Activated T-helper 17 cell treated with anti-CD3 and anti-CD28 coated beads, Interleukin-2, amount 50 U/mL, for 72 hours (primary cell): ENCODE results near the gene ZNF14. TPM values are rescaled to one million over a fixed set of nuclear protein-coding genes. Genes with fewer than 3 reads are reported as not detected.
"Not testable (repeated sequence)": the region's sequence is repeated elsewhere in the genome, so short reads cannot be mapped to it uniquely, and the experiment has no call there.

Experiments
- ATAC-seq: fragments of 150-1000 bp; cut with Tn5 transposase; replicated peaks from 2 replicates; pipeline ENCODE4 v1.10.0; 2021; ENCODE audit warnings: mild to moderate bottlenecking, moderate library complexity
- H3K27ac Mint-ChIP-seq: one replicate; pipeline ENCODE4 v1.8.0; 2022; ENCODE audit warnings: mixed read lengths
- H3K27me3 Mint-ChIP-seq: one replicate; pipeline ENCODE4 v1.8.0; 2022; ENCODE audit warnings: mixed read lengths
- H3K36me3 Mint-ChIP-seq: one replicate; pipeline ENCODE4 v1.8.0; 2022; ENCODE audit warnings: low read depth, mild to moderate bottlenecking, mixed read lengths
- H3K4me1 Mint-ChIP-seq: one replicate; pipeline ENCODE4 v1.8.0; 2022; ENCODE audit warnings: mixed read lengths
- H3K4me3 Mint-ChIP-seq: one replicate; pipeline ENCODE4 v1.8.0; 2022; ENCODE audit warnings: mild to moderate bottlenecking, mixed read lengths
- H3K9me3 Mint-ChIP-seq: one replicate; pipeline ENCODE4 v1.8.0; 2022; ENCODE audit warnings: mixed read lengths
- total RNA-seq, 2 donors: library from RNA; stranded (reverse); gene quantifications; one replicate each; pipeline ENCODE4 v1.2.3, GENCODE V29; 2022

The ZNF14 gene
- 10 to 100 TPM in 1 of 2 donors, 1 to 10 TPM in 1; 4.7 to 10.9 TPM for total RNA-seq

DNA sequence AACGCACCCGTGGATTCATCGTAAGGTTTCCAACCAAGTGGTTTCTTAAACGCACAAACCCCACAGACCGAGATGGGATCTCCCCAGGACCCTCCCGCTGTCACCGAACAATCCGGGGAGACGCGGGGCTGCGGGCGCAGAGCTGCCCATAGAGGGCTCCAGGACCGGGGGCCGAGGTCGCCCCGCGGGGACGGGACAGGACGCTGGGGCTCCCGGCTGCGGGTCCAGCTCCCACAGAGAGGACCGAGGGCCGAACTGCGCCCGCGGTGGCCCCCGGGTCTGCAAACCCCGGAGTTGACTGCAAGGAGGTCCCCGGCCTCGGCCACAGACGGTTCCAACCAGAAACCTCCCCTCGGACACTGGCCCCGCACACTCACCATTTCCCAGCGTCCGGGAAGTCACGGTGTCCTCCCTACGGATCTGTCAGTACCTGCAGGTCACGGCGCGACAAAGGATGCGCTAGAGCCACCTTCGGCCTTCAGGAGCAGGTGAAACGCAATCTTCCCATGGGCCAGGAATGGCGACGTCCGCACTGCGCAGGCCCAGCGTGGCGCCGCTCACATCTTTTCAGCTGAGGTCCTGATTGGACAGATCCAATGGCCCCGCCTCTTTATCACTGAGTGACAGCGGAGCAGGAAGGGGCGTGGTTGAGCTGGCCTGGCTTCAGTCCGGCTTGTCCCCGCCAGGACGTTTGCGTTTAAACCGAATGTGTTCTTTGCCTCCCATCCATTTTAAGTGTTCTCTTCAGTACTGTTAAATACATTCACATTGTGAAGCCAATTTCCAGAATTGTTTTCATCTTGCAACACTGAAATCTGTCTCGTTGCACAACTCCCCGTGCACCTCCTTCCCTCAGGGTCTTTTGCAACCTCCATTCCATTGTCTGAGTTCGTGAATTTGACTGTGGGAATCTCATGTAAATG is at the start of gene ZNF14:
Gene ZNF14 (minus strand): TSS at position 534 of the 923 bp plus-strand sequence. CDS start 154 bp downstream, at position 380.
- H3K4me3 Mint-ChIP-seq, result peak within 1 kb of the TSS; percentile 95
- peak; percentile 100 for ATAC-seq
- peak within 1 kb of the TSS; percentile 93 for H3K27ac Mint-ChIP-seq
- H3K36me3 Mint-ChIP-seq, result peaks cover 50% of the 10 kb centered on the region
- peaks cover 4% of the 10 kb centered on the region for H3K9me3 Mint-ChIP-seq
- H3K4me1 Mint-ChIP-seq, result no peaks in the 10 kb centered on the region
- no peaks in the 10 kb centered on the region for H3K27me3 Mint-ChIP-seq

DNA sequence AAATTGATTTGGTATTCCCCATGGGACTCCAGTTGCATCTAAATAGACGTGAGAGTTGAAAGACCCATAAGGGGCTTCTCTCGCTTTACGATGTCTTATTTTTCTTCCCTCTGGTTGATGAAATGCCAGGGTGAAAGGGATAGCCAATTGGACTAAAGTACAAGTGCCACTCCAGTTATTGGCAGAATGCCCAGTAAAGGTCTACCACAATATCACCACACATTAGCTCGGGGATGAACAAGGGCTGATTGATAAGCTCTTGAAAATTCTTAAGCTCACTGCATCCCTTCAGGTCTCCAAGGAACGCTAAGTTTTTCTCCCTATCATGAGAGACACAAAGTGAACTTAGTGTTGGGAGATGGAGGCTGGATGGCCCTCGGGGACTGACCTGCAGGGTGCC is 48.9 kb upstream of the ZNF14 start:
- H3K9me3 Mint-ChIP-seq, H3K27ac Mint-ChIP-seq, ATAC-seq, H3K27me3 Mint-ChIP-seq: not testable (repeated sequence)
- peaks cover 35% of the 10 kb centered on the region for H3K4me1 Mint-ChIP-seq
- peaks cover 81% of the 10 kb centered on the region for H3K36me3 Mint-ChIP-seq
- H3K4me3 Mint-ChIP-seq, result peak overlapping the region; percentile 44

DNA sequence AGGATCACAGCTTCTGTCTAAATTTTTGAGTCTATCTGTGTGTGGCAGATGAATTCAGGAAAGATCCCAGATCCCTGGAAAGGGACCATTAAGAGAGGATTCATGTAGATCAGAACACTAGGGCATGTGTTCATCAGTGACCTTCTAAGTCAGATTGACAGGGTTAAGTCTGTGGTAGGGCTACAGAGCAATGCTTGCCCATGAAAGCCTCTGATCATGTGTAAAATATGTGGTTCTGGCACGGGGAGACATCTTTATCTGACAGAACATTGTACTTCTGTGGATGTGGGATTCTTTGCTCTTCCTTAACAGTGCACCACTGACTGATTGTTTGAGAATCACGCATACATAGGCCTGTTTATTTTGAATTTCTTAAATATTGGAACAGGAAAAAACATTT is 45.8 kb upstream of the ZNF14 start:
- ATAC-seq, result no peak
- H3K4me3 Mint-ChIP-seq, result peak overlapping the region; percentile 94
- no peaks in the 10 kb centered on the region for H3K9me3 Mint-ChIP-seq
- peak overlapping the region; percentile 86 for H3K27ac Mint-ChIP-seq
- H3K36me3 Mint-ChIP-seq, result peaks cover 50% of the 10 kb centered on the region
- H3K4me1 Mint-ChIP-seq, result peaks cover 25% of the 10 kb centered on the region
- H3K27me3 Mint-ChIP-seq, result no peaks in the 10 kb centered on the region

DNA sequence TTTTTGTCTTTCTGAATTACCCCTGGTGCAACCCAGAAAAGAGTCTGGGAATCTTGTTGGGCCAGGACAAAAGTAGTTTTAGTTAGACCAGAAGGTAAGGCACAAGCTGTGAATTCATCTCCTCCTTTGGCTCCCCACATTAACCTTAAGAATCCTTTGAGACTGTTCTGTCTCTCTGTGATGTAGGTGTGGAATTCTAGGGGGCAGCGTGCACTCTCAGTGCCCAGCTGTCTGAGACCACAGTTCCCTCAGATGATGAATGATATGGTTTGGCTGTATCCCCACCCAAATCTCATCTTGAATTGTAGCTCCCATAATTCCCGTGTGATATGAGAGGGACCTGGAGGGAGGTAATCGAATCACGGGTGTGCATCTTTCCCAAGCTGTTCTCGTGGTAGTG is 44.8 kb upstream of the ZNF14 start:
- Mint-ChIP-seq H3K4me3 (peak overlapping the region; percentile 94), H3K9me3 (no peaks in the 10 kb centered on the region), H3K36me3 (peaks cover 43% of the 10 kb centered on the region), H3K4me1 (peaks cover 21% of the 10 kb centered on the region), H3K27ac (peak overlapping the region; percentile 86), H3K27me3 (no peaks in the 10 kb centered on the region)
- ATAC-seq, result no peak

DNA sequence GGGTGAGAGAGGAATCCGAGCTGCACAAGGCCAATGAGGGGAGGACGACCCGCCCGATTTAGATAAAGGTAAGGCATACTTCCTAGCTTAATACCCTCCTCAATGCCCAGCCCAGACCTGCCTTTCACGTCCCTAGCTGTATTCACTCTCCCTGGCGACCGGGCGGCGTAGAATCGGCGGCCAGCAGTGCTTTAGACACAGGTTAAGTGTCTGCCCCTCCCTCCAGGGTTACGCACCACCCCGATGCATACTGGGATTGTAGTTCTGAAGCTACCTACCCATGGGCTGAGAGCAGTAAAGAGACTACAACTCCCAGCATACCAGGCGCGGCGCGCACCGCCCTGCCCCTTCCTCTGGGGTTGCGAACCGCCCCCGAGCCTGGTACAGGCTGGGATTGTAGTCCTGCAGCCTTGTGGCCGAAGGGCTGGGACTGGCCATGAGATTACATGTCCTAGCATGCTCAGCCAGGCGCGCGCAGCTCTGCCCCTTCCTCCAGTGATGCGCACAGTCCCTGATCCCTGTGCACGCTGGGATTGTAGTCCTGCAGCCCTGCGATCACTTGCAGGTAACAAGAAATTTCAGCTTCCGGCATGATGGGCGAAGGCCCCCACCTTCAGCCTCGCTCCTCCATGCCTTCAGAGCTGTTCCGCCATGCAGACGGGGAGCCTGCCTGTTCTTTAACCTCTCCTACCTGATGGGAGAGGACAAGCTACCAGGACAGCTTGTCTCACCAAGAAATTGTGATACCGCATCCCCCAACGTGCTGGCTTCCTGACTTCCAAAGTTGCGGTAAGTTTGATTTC is 43.5 kb upstream of the ZNF14 start:
- Mint-ChIP-seq H3K9me3 (no peaks in the 10 kb centered on the region), H3K27ac (peak overlapping the region; percentile 86), H3K36me3 (peaks cover 33% of the 10 kb centered on the region), H3K4me3 (peak overlapping the region; percentile 94), H3K27me3 (no peaks in the 10 kb centered on the region), H3K4me1 (peaks cover 19% of the 10 kb centered on the region)
- peak; percentile 100 for ATAC-seq

DNA sequence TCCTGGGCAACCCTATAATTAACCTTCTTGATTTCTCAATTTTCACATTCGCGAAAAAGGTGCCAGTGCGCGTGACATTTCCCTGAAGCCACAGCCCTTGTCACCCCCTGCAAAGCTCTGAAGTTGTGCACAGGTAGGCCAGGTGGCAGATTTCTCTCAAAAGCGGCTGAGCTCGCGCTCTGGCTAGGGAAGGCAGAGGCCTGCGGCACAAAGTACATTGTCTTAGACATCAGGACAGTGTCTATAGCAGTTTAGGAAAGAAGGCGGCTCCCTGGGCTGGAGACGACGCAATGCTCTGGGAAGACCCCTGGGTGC is 42.9 kb upstream of the ZNF14 start:
- peak; percentile 8 for ATAC-seq
- Mint-ChIP-seq H3K9me3 (no peaks in the 10 kb centered on the region), H3K27ac (peak overlapping the region; percentile 86), H3K4me3 (peak overlapping the region; percentile 94), H3K36me3 (peaks cover 29% of the 10 kb centered on the region), H3K27me3 (no peaks in the 10 kb centered on the region), H3K4me1 (peaks cover 21% of the 10 kb centered on the region)

DNA sequence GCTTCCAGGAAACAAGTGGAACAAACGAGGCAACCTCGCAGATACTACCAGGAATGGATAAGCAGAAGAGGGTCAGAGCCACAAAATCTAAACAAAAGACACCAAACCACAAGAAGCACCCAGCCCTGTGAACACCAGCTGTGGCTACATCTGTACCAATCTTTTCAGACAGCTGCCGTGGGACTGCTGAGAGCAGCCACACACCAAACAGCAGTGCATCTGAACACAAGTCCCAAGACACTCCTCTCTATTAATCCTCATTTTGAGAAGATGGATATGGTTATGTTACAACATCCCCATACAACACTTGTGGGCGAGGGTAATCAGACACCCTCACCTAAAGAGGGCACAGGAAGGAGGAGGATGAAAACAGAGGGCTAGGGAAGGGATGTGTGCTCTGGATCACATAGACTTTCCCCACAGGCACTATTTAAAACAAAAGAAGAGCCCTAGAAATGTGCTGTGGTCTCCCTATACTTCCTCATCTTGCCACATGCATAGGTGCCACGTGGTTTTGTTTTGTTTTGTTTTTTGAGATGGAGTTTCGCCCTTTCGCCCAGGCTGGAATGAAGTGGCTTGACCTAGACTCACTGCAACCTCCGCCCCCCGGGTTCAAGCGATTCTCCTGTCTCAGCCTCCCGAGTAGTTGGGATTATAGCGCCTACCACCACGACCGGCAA is 41.6 kb upstream of the ZNF14 start:
- peaks cover 21% of the 10 kb centered on the region for H3K4me1 Mint-ChIP-seq
- no peak overlapping the region for H3K27ac Mint-ChIP-seq
- no peaks in the 10 kb centered on the region for H3K9me3 Mint-ChIP-seq
- H3K4me3 Mint-ChIP-seq, result peak overlapping the region; percentile 94
- ATAC-seq, result no peak
- no peaks in the 10 kb centered on the region for H3K27me3 Mint-ChIP-seq
- peaks cover 17% of the 10 kb centered on the region for H3K36me3 Mint-ChIP-seq

DNA sequence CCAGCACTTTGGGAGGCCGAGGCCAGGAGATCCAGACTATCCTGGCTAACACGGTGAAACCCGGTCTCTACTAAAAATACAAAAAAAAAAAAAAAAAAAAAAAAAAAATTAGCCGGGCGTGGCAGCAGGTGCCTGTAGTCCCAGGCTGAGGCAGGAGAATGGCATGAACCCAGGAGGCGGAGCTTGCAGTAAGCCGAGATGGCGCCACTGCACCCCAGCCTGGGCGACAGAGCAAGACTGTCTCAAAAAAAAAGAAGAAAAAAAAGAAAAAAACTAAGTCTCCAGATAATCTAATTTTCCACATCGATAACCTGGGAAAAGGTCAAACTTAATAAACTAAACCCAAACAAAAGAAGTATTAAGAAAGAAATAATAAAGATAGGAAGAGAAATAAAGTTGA is 39.1 kb upstream of the ZNF14 start:
- not testable (repeated sequence) for H3K9me3 Mint-ChIP-seq, H3K4me3 Mint-ChIP-seq, H3K27ac Mint-ChIP-seq, H3K27me3 Mint-ChIP-seq, H3K4me1 Mint-ChIP-seq, ATAC-seq, H3K36me3 Mint-ChIP-seq

DNA sequence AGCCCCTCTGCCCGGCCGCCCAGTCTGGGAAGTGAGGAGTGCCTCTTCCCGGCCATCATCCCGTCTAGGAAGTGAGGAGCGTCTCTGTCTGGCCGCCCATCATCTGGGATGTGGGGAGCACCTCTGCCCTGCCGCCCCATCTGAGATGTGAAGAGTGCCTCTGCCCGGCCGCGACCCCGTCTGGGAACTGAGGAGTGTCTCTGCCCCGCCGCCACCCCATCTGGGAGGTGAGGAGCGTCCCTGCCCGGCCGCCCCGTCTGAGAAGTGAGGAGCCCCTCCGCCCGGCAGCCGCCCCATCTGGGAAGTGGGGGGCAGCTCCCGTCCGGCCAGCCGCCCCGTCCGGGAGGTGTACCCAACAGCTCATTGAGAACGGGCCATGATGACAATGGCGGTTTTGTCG is 37.1 kb upstream of the ZNF14 start:
- not testable (repeated sequence) for H3K4me1 Mint-ChIP-seq, H3K36me3 Mint-ChIP-seq, H3K4me3 Mint-ChIP-seq, H3K27me3 Mint-ChIP-seq, ATAC-seq, H3K9me3 Mint-ChIP-seq, H3K27ac Mint-ChIP-seq

DNA sequence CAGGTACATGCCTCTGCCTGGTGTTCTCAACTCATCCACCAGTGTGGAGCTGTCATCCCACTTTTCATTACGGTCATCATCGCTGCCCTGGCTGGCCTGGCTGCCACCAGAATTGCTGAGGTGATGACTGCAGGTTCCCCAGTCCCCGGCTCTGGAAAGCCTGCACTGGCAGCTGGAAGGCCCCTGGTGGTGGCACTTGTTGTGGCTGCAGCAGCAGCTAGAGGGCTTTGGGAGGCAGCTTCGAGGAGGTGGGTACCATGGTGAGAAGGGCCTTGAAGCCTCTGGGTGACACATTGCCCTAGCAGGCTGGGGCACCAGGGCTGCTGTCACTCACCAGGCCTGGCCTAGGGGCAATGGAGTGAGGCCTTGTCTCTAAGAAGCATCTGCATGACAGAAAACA is 25.3 kb upstream of the ZNF14 start:
- no peak overlapping the region for H3K4me3 Mint-ChIP-seq
- no peak for ATAC-seq
- no peaks in the 10 kb centered on the region for H3K27me3 Mint-ChIP-seq
- H3K9me3 Mint-ChIP-seq, result no peaks in the 10 kb centered on the region
- no peaks in the 10 kb centered on the region for H3K36me3 Mint-ChIP-seq
- no peak overlapping the region for H3K27ac Mint-ChIP-seq
- H3K4me1 Mint-ChIP-seq, result no peaks in the 10 kb centered on the region

DNA sequence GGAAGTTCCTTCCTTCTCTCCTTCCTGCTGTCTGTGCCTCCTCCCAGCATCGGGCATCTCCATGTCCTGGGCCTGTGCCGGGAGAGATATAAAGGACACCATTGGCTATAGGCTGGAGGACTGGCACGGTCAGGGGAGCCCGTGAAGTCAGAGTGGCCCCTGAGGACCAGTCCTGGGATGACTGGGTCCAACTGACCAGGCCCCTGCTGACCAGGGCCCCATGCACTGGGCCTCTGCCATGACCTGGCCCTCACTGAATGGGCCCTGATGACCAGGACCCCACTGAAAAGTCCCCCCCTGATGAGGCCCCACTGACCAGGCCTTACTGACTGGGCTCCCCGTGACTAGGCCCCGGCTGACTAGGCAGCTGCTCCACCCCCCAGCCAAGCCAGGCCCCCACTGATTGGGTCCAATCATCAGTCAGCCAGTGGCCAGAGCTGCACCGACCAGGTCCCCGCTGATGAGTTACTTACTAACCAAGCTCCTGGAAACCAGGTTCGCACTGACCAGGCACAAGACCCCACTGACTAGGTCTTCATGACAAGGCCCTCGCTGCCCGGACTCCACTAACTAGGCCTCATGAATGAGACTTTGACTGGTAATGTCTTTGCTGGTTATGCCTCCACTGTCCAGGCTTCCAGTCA is 20.0 kb upstream of the ZNF14 start:
- Mint-ChIP-seq H3K27ac (no peak overlapping the region), H3K4me3 (no peak overlapping the region), H3K4me1 (no peaks in the 10 kb centered on the region), H3K9me3 (no peaks in the 10 kb centered on the region), H3K36me3 (no peaks in the 10 kb centered on the region), H3K27me3 (no peaks in the 10 kb centered on the region)
- no peak for ATAC-seq

DNA sequence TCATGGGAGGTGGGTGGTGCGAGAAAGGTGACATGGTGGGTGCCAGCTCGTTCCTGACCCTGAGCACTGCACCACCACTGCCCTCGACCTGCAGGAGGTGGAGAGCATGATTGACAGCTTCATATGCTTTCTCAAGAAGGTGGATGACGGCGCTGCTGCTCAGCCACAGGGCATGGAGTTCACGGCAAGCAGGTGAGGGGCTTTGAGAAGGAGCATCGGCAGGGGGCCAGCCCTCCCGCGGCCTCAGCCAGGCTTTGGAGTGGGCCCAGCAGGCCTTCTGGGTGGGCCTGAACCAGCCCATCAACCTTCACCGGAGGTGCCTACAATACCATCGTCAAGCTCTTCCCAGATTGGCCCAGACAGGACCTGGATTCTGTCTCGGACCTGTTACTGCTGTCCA is 18.9 kb upstream of the ZNF14 start:
- no peak for ATAC-seq
- Mint-ChIP-seq H3K4me1 (no peaks in the 10 kb centered on the region), H3K4me3 (no peak overlapping the region), H3K27me3 (no peaks in the 10 kb centered on the region), H3K27ac (no peak overlapping the region), H3K9me3 (no peaks in the 10 kb centered on the region), H3K36me3 (no peaks in the 10 kb centered on the region)

DNA sequence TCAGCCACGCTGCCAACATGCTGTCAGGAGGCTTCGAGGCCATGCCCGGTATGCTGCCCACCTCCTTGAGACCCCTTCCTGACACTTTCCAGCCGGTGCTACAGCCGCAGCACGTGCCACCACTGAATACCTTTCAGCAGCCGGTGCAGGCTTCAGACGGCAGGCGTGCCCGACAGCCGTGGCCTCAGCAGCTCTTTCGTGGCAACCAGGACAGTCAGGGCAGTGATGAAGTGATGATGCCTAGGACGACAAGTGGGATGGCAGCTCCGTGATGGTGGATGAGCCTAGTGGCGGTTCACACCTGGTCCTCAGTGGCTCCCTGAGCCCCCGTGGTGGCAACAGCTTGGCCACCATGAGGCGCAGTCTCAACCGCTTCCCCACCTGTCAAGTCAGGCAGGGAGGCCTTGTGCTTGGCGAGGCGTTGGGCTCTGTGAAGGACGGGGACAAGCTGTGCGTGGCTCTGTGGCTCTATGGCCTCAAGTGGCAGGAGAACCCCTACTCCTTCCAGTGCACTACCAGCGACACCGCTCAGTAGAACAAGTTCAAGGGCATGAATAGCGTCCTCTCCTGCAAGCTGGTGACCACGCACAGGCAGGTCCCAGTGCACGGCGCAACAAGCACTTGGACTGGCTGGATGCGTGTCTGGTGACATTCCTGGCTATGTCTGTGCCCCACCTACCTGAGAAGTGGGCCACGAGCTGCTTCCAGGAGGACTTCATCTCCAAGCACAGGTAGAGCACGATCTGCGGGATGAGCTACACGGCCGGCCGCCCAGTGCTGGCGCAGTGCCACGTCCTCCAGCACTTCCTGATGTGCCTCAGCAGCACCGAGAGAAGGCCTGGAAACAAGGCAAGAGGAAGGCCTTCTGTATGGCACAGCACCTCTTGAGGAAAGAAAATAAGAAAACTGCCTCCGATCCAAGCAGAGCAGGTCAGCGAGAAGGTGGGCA is 18.2 kb upstream of the ZNF14 start:
- no peaks in the 10 kb centered on the region for H3K4me1 Mint-ChIP-seq
- no peaks in the 10 kb centered on the region for H3K36me3 Mint-ChIP-seq
- ATAC-seq, result no peak
- no peaks in the 10 kb centered on the region for H3K9me3 Mint-ChIP-seq
- H3K27me3 Mint-ChIP-seq, result no peaks in the 10 kb centered on the region
- H3K4me3 Mint-ChIP-seq, result no peak overlapping the region
- H3K27ac Mint-ChIP-seq, result no peak overlapping the region
